Neural cell (in vitro differentiated cells): Measurements from ENCODE around the gene NGEF. TPM values are rescaled to one million over a fixed set of nuclear protein-coding genes. Genes with fewer than 3 reads are reported as not detected.

Experiments
- H2AFZ ChIP-seq: fragments of 200-600, 300-800 bp; sonication (generic), shearing (Covaris generic); 2 replicates; pipeline ENCODE4 v1.6.0; 2014; ENCODE audit warnings: low read depth, mild to moderate bottlenecking, antibody characterized with exemption, low read length, moderate library complexity
- H3F3A ChIP-seq: fragments of 200-600 bp; shearing (Covaris generic); 2 replicates; pipeline ENCODE4 v1.6.1; 2016; ENCODE audit warnings: mild to moderate bottlenecking, moderate library complexity, mixed read lengths, antibody characterized with exemption, low read length; ENCODE audit not compliant: insufficient read depth, poor library complexity, severe bottlenecking
- H3K27ac ChIP-seq: fragments of 200-600, 300-800 bp; sonication (generic), shearing (Covaris generic); 2 replicates; pipeline ENCODE4 v1.5.1; 2014; ENCODE audit warnings: mild to moderate bottlenecking, low read length, moderate library complexity
- H3K27me3 ChIP-seq: fragments of 300-800, 200-600 bp; sonication (generic), shearing (Covaris generic); 2 replicates; pipeline ENCODE4 v1.6.0; 2014; ENCODE audit warnings: mild to moderate bottlenecking, low read depth, low read length, moderate library complexity; ENCODE audit not compliant: insufficient read depth
- H3K36me3 ChIP-seq: fragments of 300-800, 200-600 bp; sonication (generic), shearing (Covaris generic); 2 replicates; pipeline ENCODE4 v1.5.1; 2014; ENCODE audit warnings: mild to moderate bottlenecking, antibody characterized with exemption, low read length, moderate library complexity; ENCODE audit not compliant: insufficient read depth
- H3K4me2 ChIP-seq: fragments of 300-800, 200-600 bp; sonication (generic), shearing (Covaris generic); 2 replicates; pipeline ENCODE4 v1.6.0; 2014; ENCODE audit warnings: mild to moderate bottlenecking, low read length
- H3K4me3 ChIP-seq: fragments of 300-800, 200-600 bp; sonication (generic), shearing (Covaris generic); 2 replicates; pipeline ENCODE4 v1.5.1; 2014; ENCODE audit warnings: mild to moderate bottlenecking, low read length, moderate library complexity
- H3K79me2 ChIP-seq: fragments of 200-600 bp; shearing (Covaris generic); replicated peaks from 2 replicates; pipeline ENCODE4 v1.6.0; 2014; ENCODE audit warnings: mild to moderate bottlenecking, low read length, moderate library complexity; ENCODE audit not compliant: insufficient read depth
- H3K9ac ChIP-seq: fragments of 300-800, 200-600 bp; sonication (generic), shearing (Covaris generic); 2 replicates; pipeline ENCODE4 v1.6.1; 2016; ENCODE audit warnings: mild to moderate bottlenecking, low read length, mixed read lengths
- H3K9me2 ChIP-seq: fragments of 200-600 bp; shearing (Covaris generic); 2 replicates; pipeline ENCODE4 v1.6.1; 2016; ENCODE audit warnings: mild to moderate bottlenecking, low read length, mixed read lengths; ENCODE audit not compliant: insufficient read depth
- H3K9me3 ChIP-seq: fragments of 200-600, 300-800 bp; sonication (generic), shearing (Covaris generic); 2 replicates; pipeline ENCODE4 v1.6.1; 2016; ENCODE audit warnings: mild to moderate bottlenecking, mixed run types, low read length, moderate library complexity, mixed read lengths
- H4K20me1 ChIP-seq: fragments of 200-600 bp; shearing (Covaris generic); 2 replicates; pipeline ENCODE4 v1.6.1; 2016; ENCODE audit warnings: mild to moderate bottlenecking, mixed run types; ENCODE audit not compliant: insufficient read depth
- CTCF ChIP-seq: fragments of 450-650 bp; IDR thresholded peaks from 2 replicates; pipeline ENCODE4 v1.5.1; 2014; ENCODE audit warnings: antibody characterized with exemption, mild to moderate bottlenecking, moderate library complexity; ENCODE audit not compliant: poor library complexity, severe bottlenecking
- EP300 ChIP-seq: fragments of 450-650 bp; conservative IDR thresholded peaks from 2 replicates; pipeline ENCODE4 v1.6.1; 2014; ENCODE audit warnings: antibody characterized with exemption, mild to moderate bottlenecking, moderate library complexity; ENCODE audit not compliant: poor library complexity, severe bottlenecking
- EZH2 ChIP-seq: fragments of 200-600, 300-800 bp; shearing (Covaris generic), sonication (generic); IDR thresholded peaks from 2 replicates; pipeline ENCODE4 v1.6.1; 2014; ENCODE audit warnings: antibody characterized with exemption, low read length, borderline replicate concordance, mild to moderate bottlenecking; ENCODE audit not compliant: insufficient read depth, poor library complexity, severe bottlenecking
- MXI1 ChIP-seq: fragments of 450-650 bp; conservative IDR thresholded peaks from 2 replicates; pipeline ENCODE4 v1.6.1; 2014; ENCODE audit warnings: antibody characterized with exemption, mild to moderate bottlenecking; ENCODE audit not compliant: poor library complexity, severe bottlenecking
- POLR2AphosphoS5 ChIP-seq: IDR thresholded peaks from 2 replicates; pipeline ENCODE4 v1.6.1; 2012
- RAD21 ChIP-seq: fragments of 450-650 bp; conservative IDR thresholded peaks from 2 replicates; pipeline ENCODE4 v1.6.1; 2014; ENCODE audit warnings: antibody characterized with exemption, mild to moderate bottlenecking, moderate library complexity
- REST ChIP-seq: IDR thresholded peaks from 2 replicates; pipeline ENCODE4 v1.6.1; 2012; ENCODE audit warnings: borderline replicate concordance
- SMC3 ChIP-seq: fragments of 450-650 bp; conservative IDR thresholded peaks from 2 replicates; pipeline ENCODE4 v1.6.1; 2014; ENCODE audit warnings: antibody characterized with exemption, mild to moderate bottlenecking, moderate library complexity; ENCODE audit not compliant: poor library complexity
- TAF1 ChIP-seq: IDR thresholded peaks from 2 replicates; pipeline ENCODE4 v1.6.1; 2012; ENCODE audit warnings: low read depth
- polyA plus RNA-seq: library from polyadenylated mRNA; depleted of rRNA; stranded (reverse); fragments of >200 nt; gene quantifications from 2 replicates; pipeline ENCODE4 v1.2.3, GENCODE V29; 2014

The NGEF gene
- polyA plus RNA-seq, 1 donor from 2014 or later: 5.2 TPM

- Histone ChIP-seq H3K4me3 (no peak overlapping the region), H2AFZ (no peak overlapping the region), H3K9ac (no peak overlapping the region), H3K36me3 (no peaks in the 10 kb centered on the region), H3K27ac (no peak overlapping the region), H3K27me3 (no peaks in the 10 kb centered on the region), H4K20me1 (no peaks in the 10 kb centered on the region), H3K4me2 (no peak overlapping the region), H3K9me3 (no peaks in the 10 kb centered on the region), H3F3A (no peaks in the 10 kb centered on the region), H3K79me2 (no peaks in the 10 kb centered on the region), H3K9me2 (no peaks in the 10 kb centered on the region)
- TF ChIP-seq EP300: no peak
- no peak for TF ChIP-seq RAD21
- TF ChIP-seq POLR2AphosphoS5: no peak
- TF ChIP-seq REST: no peak
- TF ChIP-seq EZH2: no peak
- no peak for TF ChIP-seq CTCF
- no peak for TF ChIP-seq MXI1
- no peak for TF ChIP-seq TAF1
- no peak for TF ChIP-seq SMC3
Measured at GRCh38 chr2:232974396-232974795, 38.7 kb downstream of the NGEF start.

GRCh38 chr2:232973796-232974195 is 39.3 kb downstream of the NGEF start:
- Histone ChIP-seq H4K20me1 (no peaks in the 10 kb centered on the region), H3K27ac (no peak overlapping the region), H3K9ac (no peak overlapping the region), H3K9me3 (no peaks in the 10 kb centered on the region), H3K4me3 (no peak overlapping the region), H3K79me2 (no peaks in the 10 kb centered on the region), H2AFZ (no peak overlapping the region), H3K27me3 (no peaks in the 10 kb centered on the region), H3K4me2 (no peak overlapping the region), H3K36me3 (no peaks in the 10 kb centered on the region), H3F3A (no peaks in the 10 kb centered on the region), H3K9me2 (no peaks in the 10 kb centered on the region)
- TF ChIP-seq SMC3: no peak
- no peak for TF ChIP-seq TAF1
- no peak for TF ChIP-seq EZH2
- no peak for TF ChIP-seq EP300
- TF ChIP-seq REST: no peak
- no peak for TF ChIP-seq POLR2AphosphoS5
- no peak for TF ChIP-seq RAD21
- no peak for TF ChIP-seq CTCF
- TF ChIP-seq MXI1: no peak
